OCI-LY3 (cell line): Measurements from ENCODE around the gene PRRT1.

ENCODE experiments used
- H2AFZ ChIP-seq: fragments of 200-600, 300-600 bp; shearing (Covaris generic); 2 replicates; pipeline ENCODE4 v1.6.0; 2014; ENCODE audit warnings: antibody characterized with exemption, low read depth, low read length
- H3K27ac ChIP-seq: fragments of 200-600, 300-600 bp; sonication (generic); 2 replicates; pipeline ENCODE4 v1.5.1; 2014; ENCODE audit warnings: mild to moderate bottlenecking, low read length, moderate library complexity, mixed read lengths
- H3K27me3 ChIP-seq: fragments of 200-600, 300-600 bp; sonication (generic); 2 replicates; pipeline ENCODE4 v1.6.1; 2014; ENCODE audit warnings: low read depth, low read length, mixed read lengths
- H3K36me3 ChIP-seq: fragments of 200-600, 300-600 bp; sonication (generic); replicated peaks from 2 replicates; pipeline ENCODE3; 2014; ENCODE audit warnings: low read depth, low read length, mixed read lengths
- H3K4me1 ChIP-seq: fragments of 300-600, 200-600 bp; sonication (generic); 2 replicates; pipeline ENCODE4 v1.6.1; 2014; ENCODE audit warnings: low read length, mixed read lengths
- H3K4me2 ChIP-seq: fragments of 200-600, 300-600 bp; sonication (generic); 2 replicates; pipeline ENCODE4 v1.6.1; 2014; ENCODE audit warnings: low read length, mixed read lengths
- H3K4me3 ChIP-seq: fragments of 300-600, 200-600 bp; sonication (generic); 2 replicates; pipeline ENCODE4 v1.5.1; 2014; ENCODE audit warnings: antibody characterized with exemption, mild to moderate bottlenecking, low read length, moderate library complexity
- H3K79me2 ChIP-seq: fragments of 300-600, 200-600 bp; shearing (Covaris generic); 2 replicates; pipeline ENCODE4 v1.6.1; 2014; ENCODE audit warnings: mild to moderate bottlenecking, low read length, mixed read lengths
- H3K9ac ChIP-seq: fragments of 300-600, 200-600 bp; shearing (Covaris generic); 2 replicates; pipeline ENCODE4 v1.6.0; 2014; ENCODE audit warnings: mild to moderate bottlenecking, low read length, moderate library complexity
- H3K9me3 ChIP-seq: fragments of 200-600, 300-600 bp; shearing (Covaris generic); 2 replicates; pipeline ENCODE4 v1.6.1; 2014; ENCODE audit warnings: low read length, mixed read lengths; ENCODE audit not compliant: insufficient read depth
- H4K20me1 ChIP-seq: fragments of 200-600, 300-600 bp; sonication (generic); 2 replicates; pipeline ENCODE4 v1.6.1; 2016; ENCODE audit warnings: low read length, mixed read lengths; ENCODE audit not compliant: insufficient read depth
- EZH2phosphoT487 ChIP-seq: fragments of 200-600 bp; shearing (Covaris generic); IDR thresholded peaks from 2 replicates; pipeline ENCODE4 v1.6.1; 2018; ENCODE audit warnings: antibody characterized with exemption, mixed run types, low read depth
- TF ChIP-seq, protein P1 (sequence below): fragments of 200-600, 300-600 bp; sonication (generic); IDR thresholded peaks from 2 replicates; pipeline ENCODE4 v1.5.1; 2014; ENCODE audit warnings: antibody characterized with exemption, low read length, low read depth

The PRRT1 gene

DNA sequence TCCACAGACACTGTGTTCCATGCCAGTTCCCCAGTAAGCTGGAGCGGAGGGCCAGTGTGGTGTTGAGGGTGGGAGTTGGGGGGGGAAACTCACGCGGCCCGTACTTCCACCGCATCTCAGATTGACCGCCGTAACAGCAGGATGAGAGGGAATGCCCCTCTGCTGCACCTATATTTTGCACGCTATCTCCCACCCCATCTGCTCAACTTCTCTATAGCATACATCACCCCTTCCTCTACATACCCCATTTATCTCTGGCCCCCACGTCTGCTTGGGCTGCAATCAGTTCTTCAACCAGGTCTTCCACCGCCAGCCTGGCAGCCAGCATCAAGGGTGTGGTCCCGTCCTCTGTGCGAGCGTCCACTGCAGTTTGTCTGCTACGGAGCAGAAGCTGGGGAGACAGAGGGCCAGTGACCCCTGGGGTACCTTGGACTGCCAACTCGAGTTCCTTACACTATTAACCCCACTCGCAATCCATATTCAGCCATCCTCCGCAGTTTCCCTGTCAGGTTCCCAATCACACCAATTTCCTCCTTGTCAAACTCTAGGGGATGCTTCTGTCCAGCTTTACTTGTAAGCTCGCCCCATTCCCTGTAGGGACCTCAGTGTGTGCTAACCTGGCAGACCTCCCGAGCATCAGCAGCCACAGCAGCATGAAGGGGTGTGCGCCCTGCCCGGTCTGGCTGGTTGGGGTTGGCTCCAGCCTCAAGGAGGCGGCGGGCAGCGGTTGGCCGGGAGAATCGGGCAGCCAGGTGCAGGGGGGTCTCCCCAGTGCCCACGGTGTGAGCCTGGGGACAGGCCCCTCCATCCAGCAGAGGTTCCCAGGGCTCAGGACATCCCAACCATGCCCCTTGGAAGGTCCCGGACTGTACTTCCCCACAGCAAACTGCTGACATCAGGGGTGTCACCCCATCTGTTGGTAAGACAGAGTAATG, 45.2 kb upstream of the PRRT1 start:
- peaks cover 31% of the 10 kb centered on the region for H3K4me1 ChIP-seq
- H4K20me1 ChIP-seq, result no peaks in the 10 kb centered on the region
- H3K9me3 ChIP-seq, result no peaks in the 10 kb centered on the region
- H3K4me3 ChIP-seq, result peak overlapping the region; percentile 92
- no peaks in the 10 kb centered on the region for H3K27me3 ChIP-seq
- H3K27ac ChIP-seq, result peak overlapping the region; percentile 86
- H2AFZ ChIP-seq, result no peak overlapping the region; the same call in 1 of the 2 replicates
- TF ChIP-seq, protein P1, sequence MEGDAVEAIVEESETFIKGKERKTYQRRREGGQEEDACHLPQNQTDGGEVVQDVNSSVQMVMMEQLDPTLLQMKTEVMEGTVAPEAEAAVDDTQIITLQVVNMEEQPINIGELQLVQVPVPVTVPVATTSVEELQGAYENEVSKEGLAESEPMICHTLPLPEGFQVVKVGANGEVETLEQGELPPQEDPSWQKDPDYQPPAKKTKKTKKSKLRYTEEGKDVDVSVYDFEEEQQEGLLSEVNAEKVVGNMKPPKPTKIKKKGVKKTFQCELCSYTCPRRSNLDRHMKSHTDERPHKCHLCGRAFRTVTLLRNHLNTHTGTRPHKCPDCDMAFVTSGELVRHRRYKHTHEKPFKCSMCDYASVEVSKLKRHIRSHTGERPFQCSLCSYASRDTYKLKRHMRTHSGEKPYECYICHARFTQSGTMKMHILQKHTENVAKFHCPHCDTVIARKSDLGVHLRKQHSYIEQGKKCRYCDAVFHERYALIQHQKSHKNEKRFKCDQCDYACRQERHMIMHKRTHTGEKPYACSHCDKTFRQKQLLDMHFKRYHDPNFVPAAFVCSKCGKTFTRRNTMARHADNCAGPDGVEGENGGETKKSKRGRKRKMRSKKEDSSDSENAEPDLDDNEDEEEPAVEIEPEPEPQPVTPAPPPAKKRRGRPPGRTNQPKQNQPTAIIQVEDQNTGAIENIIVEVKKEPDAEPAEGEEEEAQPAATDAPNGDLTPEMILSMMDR, result peak; percentile 22
- no peak for TF ChIP-seq EZH2phosphoT487
- no peaks in the 10 kb centered on the region for H3K36me3 ChIP-seq
- H3K9ac ChIP-seq, result peak overlapping the region; percentile 98
- peak overlapping the region; percentile 83 for H3K4me2 ChIP-seq
- H3K79me2 ChIP-seq, result peaks cover 4% of the 10 kb centered on the region

DNA sequence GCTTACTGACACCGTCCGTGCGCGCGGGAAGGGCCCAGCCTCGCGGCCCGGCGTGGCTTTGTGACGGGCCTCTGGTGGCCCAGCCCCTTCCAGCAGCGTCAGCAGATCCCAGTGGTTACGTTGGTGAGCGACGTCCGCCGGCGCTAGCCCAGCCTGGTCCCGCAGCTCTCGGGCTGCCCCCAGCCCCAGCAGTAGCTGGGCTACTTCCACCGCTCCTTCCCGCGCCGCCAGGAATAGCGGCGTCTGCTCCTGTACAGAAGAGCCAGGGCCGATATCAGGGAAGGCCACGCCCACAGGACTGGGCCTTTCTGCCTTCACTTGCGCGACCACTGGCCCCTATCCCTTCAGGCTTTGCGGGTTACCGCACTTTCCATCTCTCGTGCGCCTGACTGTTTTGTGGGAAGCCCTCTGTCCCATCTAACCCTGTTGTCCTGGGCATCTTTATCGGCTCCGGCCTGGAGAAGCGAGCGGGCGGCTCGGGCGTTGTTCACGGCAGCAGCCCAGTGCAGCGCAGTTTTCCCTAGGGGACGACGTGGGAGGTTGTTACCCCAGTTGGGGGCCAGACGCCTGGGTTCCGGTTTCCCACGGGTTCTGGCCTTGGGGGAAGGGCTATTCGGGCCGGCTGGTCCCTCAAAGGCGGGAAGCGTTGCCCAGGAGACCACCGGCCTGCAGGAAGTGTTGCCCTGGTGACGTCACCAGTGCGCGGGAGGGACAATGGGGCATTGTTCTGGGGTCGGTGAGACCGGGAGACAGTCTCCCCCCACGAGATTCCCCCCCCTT, 44.4 kb upstream of the PRRT1 start:
- TF ChIP-seq, protein P1, result no peak
- TF ChIP-seq EZH2phosphoT487, result no peak
- Histone ChIP-seq H3K4me2 (peak overlapping the region; percentile 83), H3K27me3 (no peaks in the 10 kb centered on the region), H3K4me1 (peaks cover 34% of the 10 kb centered on the region), H3K27ac (peak overlapping the region; percentile 86), H4K20me1 (no peaks in the 10 kb centered on the region), H3K79me2 (peaks cover 13% of the 10 kb centered on the region), H3K4me3 (peak overlapping the region; percentile 92), H2AFZ (no peak overlapping the region; the same call in 1 of the 2 replicates), H3K9ac (peak overlapping the region; percentile 98), H3K9me3 (no peaks in the 10 kb centered on the region), H3K36me3 (peaks cover 2% of the 10 kb centered on the region)

DNA sequence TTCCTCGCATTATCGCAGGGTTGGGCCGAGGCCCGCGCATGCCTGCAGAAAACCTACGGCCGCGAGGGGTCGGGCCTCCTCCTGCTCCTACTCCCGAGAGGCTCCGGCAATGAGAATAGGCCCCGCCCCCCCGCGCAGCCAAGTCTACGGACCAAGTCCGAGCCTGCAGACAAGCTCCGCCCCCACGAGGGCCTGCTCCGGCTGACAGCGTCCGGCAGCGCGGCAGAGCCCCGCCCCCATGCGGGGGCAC, 43.8 kb upstream of the PRRT1 start:
- no peaks in the 10 kb centered on the region for H3K9me3 ChIP-seq
- TF ChIP-seq EZH2phosphoT487, result no peak
- no peaks in the 10 kb centered on the region for H4K20me1 ChIP-seq
- peaks cover 4% of the 10 kb centered on the region for H3K36me3 ChIP-seq
- 0 out of 2 replicates have a peak overlapping the region, but pooled peaks have one; percentile 97 for H3K4me2 ChIP-seq
- peaks cover 38% of the 10 kb centered on the region for H3K4me1 ChIP-seq
- H3K9ac ChIP-seq, result peak overlapping the region; percentile 96; the same call in 1 of the 2 replicates
- H3K27ac ChIP-seq, result peak overlapping the region; percentile 86; the same call in 1 of the 2 replicates
- no peak overlapping the region for H2AFZ ChIP-seq
- H3K79me2 ChIP-seq, result peaks cover 18% of the 10 kb centered on the region
- no peaks in the 10 kb centered on the region for H3K27me3 ChIP-seq
- H3K4me3 ChIP-seq, result peak overlapping the region; percentile 92

DNA sequence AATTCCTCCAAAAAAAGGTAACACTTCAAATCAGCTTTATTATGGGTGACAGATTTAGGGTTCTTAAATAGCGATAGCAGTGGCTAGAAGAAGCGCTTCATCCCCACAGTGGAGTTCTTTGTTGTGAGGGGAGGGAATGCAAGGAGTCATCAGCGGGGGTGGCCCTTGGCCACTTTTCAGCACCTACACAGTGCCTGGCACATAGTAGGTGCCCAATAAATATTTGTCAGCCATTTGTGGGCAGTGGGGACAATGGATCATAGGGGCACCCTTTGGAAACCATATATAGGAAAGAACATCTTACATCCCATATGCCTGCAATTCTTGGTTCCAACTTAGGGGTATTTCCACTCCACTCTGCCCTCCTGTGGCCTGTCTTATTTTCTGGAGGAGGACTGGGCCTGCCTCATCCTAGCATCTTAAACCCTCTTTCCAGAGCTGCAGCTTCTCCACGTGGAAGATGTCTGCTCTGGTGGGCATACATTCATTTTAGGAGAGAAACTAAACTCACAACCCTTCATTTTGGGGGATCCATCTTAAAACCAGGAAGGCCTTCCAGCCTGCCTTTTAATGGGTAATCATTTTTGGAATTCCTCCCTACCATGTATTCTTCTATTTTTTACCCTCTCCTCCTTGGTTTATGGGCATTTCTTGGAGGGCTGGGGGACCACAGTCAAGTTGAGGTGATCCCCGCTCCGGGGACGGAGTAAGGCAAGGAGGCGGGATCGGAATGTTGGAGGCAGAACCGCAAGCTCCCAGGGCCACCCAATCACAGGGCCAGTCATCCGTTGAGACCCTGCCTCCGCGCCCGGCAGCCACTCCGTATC, 43.3 kb upstream of the PRRT1 start:
- H4K20me1 ChIP-seq, result no peaks in the 10 kb centered on the region
- peak overlapping the region; percentile 89 for H3K4me3 ChIP-seq
- peaks cover 38% of the 10 kb centered on the region for H3K4me1 ChIP-seq
- TF ChIP-seq, protein P1, result peak; percentile 61
- no peak for TF ChIP-seq EZH2phosphoT487
- peaks cover 22% of the 10 kb centered on the region for H3K79me2 ChIP-seq
- H2AFZ ChIP-seq, result no peak overlapping the region
- H3K27me3 ChIP-seq, result no peaks in the 10 kb centered on the region
- H3K36me3 ChIP-seq, result peaks cover 4% of the 10 kb centered on the region
- peak overlapping the region; percentile 86 for H3K27ac ChIP-seq
- H3K9me3 ChIP-seq, result no peaks in the 10 kb centered on the region
- H3K4me2 ChIP-seq, result peak overlapping the region; percentile 97
- H3K9ac ChIP-seq, result peak overlapping the region; percentile 96
